ENCODE measurements around the gene BRPF3.

The BRPF3 gene

GRCh38 chr6:36230371-36230770 is 33.8 kb downstream of the BRPF3 start:
- H3K4me2 ChIP-seq: no peak overlapping the region
- peaks cover 6% of the 10 kb centered on the region for H3K4me1 ChIP-seq (ENCODE audit: low read depth, poor library complexity, severe bottlenecking)
- H3K4me3 ChIP-seq (IDR thresholded peaks at IDR 0.05; ENCODE audit: insufficient read depth, low read depth, low read length): no peak overlapping the region
- TF ChIP-seq CTCF (conservative IDR thresholded peaks at IDR 0.05; ENCODE audit: low read depth, low read length): no peak
- no peaks in the 10 kb centered on the region for H3K36me3 ChIP-seq (ENCODE audit: insufficient read depth)
- H2AFZ ChIP-seq (ENCODE audit: low read depth): no peak overlapping the region
- no peaks in the 10 kb centered on the region for H3K27me3 ChIP-seq (ENCODE audit: insufficient read depth, low read depth)
- no peaks in the 10 kb centered on the region for H4K20me1 ChIP-seq (ENCODE audit: insufficient read depth)
- H3K79me2 ChIP-seq (ENCODE audit: insufficient read depth, low read depth): no peaks in the 10 kb centered on the region
- no peak overlapping the region for H3K27ac ChIP-seq
- H3K9ac ChIP-seq: no peak overlapping the region

- Histone ChIP-seq H3K27ac (no peak overlapping the region), H3K79me2 (ENCODE audit: insufficient read depth, low read depth) (no peaks in the 10 kb centered on the region), H2AFZ (ENCODE audit: low read depth) (no peak overlapping the region), H3K4me3 (IDR thresholded peaks at IDR 0.05; ENCODE audit: insufficient read depth, low read depth, low read length) (no peak overlapping the region), H3K4me1 (ENCODE audit: low read depth, poor library complexity, severe bottlenecking) (peaks cover 6% of the 10 kb centered on the region), H3K9ac (no peak overlapping the region), H3K4me2 (no peak overlapping the region), H3K27me3 (ENCODE audit: insufficient read depth, low read depth) (no peaks in the 10 kb centered on the region), H3K36me3 (ENCODE audit: insufficient read depth) (no peaks in the 10 kb centered on the region), H4K20me1 (ENCODE audit: insufficient read depth) (no peaks in the 10 kb centered on the region)
- TF ChIP-seq CTCF (conservative IDR thresholded peaks at IDR 0.05; ENCODE audit: low read depth, low read length): no peak
Observed at GRCh38 chr6:36232172-36232571, 35.6 kb downstream of the BRPF3 start.

GRCh38 chr6:36235309-36235708 is 38.8 kb downstream of the BRPF3 start:
- Histone ChIP-seq H4K20me1 (ENCODE audit: insufficient read depth) (no peaks in the 10 kb centered on the region), H3K4me3 (IDR thresholded peaks at IDR 0.05; ENCODE audit: insufficient read depth, low read depth, low read length) (no peak overlapping the region), H3K36me3 (ENCODE audit: insufficient read depth) (no peaks in the 10 kb centered on the region), H3K27me3 (ENCODE audit: insufficient read depth, low read depth) (no peaks in the 10 kb centered on the region), H3K9ac (no peak overlapping the region), H3K4me2 (no peak overlapping the region), H3K27ac (no peak overlapping the region), H3K4me1 (ENCODE audit: low read depth, poor library complexity, severe bottlenecking) (no peaks in the 10 kb centered on the region), H3K79me2 (ENCODE audit: insufficient read depth, low read depth) (no peaks in the 10 kb centered on the region), H2AFZ (ENCODE audit: low read depth) (no peak overlapping the region)
- no peak for TF ChIP-seq CTCF (conservative IDR thresholded peaks at IDR 0.05; ENCODE audit: low read depth, low read length)

DNA sequence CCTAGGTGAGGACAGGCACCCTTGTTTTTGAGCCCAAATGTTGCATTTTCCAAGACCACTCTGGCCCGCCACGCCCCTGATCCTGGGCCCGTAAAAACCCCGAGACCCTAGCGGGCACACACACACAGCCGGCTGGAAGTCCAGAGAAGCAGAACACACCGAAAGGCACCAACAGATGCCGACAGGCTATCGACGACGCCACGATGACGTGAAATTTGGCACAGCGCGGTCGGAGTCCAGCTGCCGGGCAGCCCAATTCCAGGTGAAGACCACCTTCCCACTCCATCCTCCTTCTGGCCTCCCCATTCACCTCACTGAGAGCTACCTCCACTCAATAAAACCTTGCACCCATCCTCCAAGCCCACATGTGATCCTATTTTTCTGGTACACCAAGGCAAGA is 39.3 kb downstream of the BRPF3 start:
- H3K27ac ChIP-seq: no peak overlapping the region
- no peak overlapping the region for H2AFZ ChIP-seq (ENCODE audit: low read depth)
- no peak for TF ChIP-seq CTCF (conservative IDR thresholded peaks at IDR 0.05; ENCODE audit: low read depth, low read length)
- H3K27me3 ChIP-seq (ENCODE audit: insufficient read depth, low read depth): no peaks in the 10 kb centered on the region
- H4K20me1 ChIP-seq (ENCODE audit: insufficient read depth): no peaks in the 10 kb centered on the region
- no peaks in the 10 kb centered on the region for H3K79me2 ChIP-seq (ENCODE audit: insufficient read depth, low read depth)
- H3K4me2 ChIP-seq: no peak overlapping the region
- H3K4me3 ChIP-seq (IDR thresholded peaks at IDR 0.05; ENCODE audit: insufficient read depth, low read depth, low read length): no peak overlapping the region
- H3K4me1 ChIP-seq (ENCODE audit: low read depth, poor library complexity, severe bottlenecking): no peaks in the 10 kb centered on the region
- H3K36me3 ChIP-seq (ENCODE audit: insufficient read depth): no peaks in the 10 kb centered on the region
- H3K9ac ChIP-seq: no peak overlapping the region

GRCh38 chr6:36239774-36240173 is 43.2 kb downstream of the BRPF3 start:
- H2AFZ ChIP-seq (ENCODE audit: low read depth): no peak overlapping the region
- no peak overlapping the region for H3K9ac ChIP-seq
- H3K36me3 ChIP-seq (ENCODE audit: insufficient read depth): no peaks in the 10 kb centered on the region
- no peak overlapping the region for H3K27ac ChIP-seq
- H3K4me3 ChIP-seq (IDR thresholded peaks at IDR 0.05; ENCODE audit: insufficient read depth, low read depth, low read length): no peak overlapping the region
- no peaks in the 10 kb centered on the region for H4K20me1 ChIP-seq (ENCODE audit: insufficient read depth)
- H3K4me2 ChIP-seq: no peak overlapping the region
- H3K4me1 ChIP-seq (ENCODE audit: low read depth, poor library complexity, severe bottlenecking): no peaks in the 10 kb centered on the region
- H3K79me2 ChIP-seq (ENCODE audit: insufficient read depth, low read depth): no peaks in the 10 kb centered on the region
- no peak for TF ChIP-seq CTCF (conservative IDR thresholded peaks at IDR 0.05; ENCODE audit: low read depth, low read length)
- H3K27me3 ChIP-seq (ENCODE audit: insufficient read depth, low read depth): no peaks in the 10 kb centered on the region
